ENCODE data around the gene RPS3. TPM values are rescaled to one million over a fixed set of nuclear protein-coding genes. Genes with fewer than 3 reads are reported as not detected.

Gene RPS3
- polyA plus RNA-seq, 4 donors: 1,492 to 4,274 (median 3,256) TPM

GRCh38 chr11:75424396-75424795 lies 25.1 kb downstream of the RPS3 start:
- H3K27ac ChIP-seq (ENCODE audit: low read depth in 1 of 3, low read length in 2 of 3): no peak overlapping the region
- peaks cover 0 to 23% (median 0%) of the 10 kb centered on the region in 3 donors for H3K36me3 ChIP-seq (ENCODE audit: control insufficient read depth in 3 of 3, insufficient read depth in 2 of 3, low read depth in 1 of 3, low read length in 3 of 3)
- peaks cover 0 to 8% (median under 1%) of the 10 kb centered on the region in 3 donors for H3K27me3 ChIP-seq (ENCODE audit: control insufficient read depth in 3 of 3, insufficient read depth in 3 of 3, low read length in 3 of 3)
- H3K4me3 ChIP-seq (ENCODE audit: low read depth in 1 of 3, low read length in 3 of 3): no peak overlapping the region
- peaks cover 0 to 5% of the 10 kb centered on the region in 2 donors for H3K9me3 ChIP-seq (ENCODE audit: control insufficient read depth in 2 of 2, insufficient read depth in 1 of 2, low read depth in 1 of 2, low read length in 1 of 2)
- FAIRE-seq (no peak), DNase-seq (no peak)
- WGBS, 3 donors: 95 to 100% (median 100%) methylated on average over 1 of the region's 1 CpG
- H3K4me1 ChIP-seq (ENCODE audit: control insufficient read depth in 3 of 3, insufficient read depth in 2 of 3, low read depth in 1 of 3, low read length in 2 of 3): peaks cover 0 to 24% (median 3%) of the 10 kb centered on the region in 3 donors

GRCh38 chr11:75425422-75425821 lies 26.1 kb downstream of the RPS3 start:
- DNase-seq: no peak
- Histone ChIP-seq H3K9me3 (ENCODE audit: control insufficient read depth in 2 of 2, insufficient read depth in 1 of 2, low read depth in 1 of 2, low read length in 1 of 2) (peaks cover 0 to 7% of the 10 kb centered on the region in 2 donors), H3K4me1 (ENCODE audit: control insufficient read depth in 3 of 3, insufficient read depth in 2 of 3, low read depth in 1 of 3, low read length in 2 of 3) (peaks cover 0 to 22% (median 3%) of the 10 kb centered on the region in 3 donors), H3K27me3 (ENCODE audit: control insufficient read depth in 3 of 3, insufficient read depth in 3 of 3, low read length in 3 of 3) (peaks cover 0 to 12% (median 4%) of the 10 kb centered on the region in 3 donors), H3K36me3 (ENCODE audit: control insufficient read depth in 3 of 3, insufficient read depth in 2 of 3, low read depth in 1 of 3, low read length in 3 of 3) (peaks cover 0 to 21% (median 0%) of the 10 kb centered on the region in 3 donors), H3K27ac (ENCODE audit: low read depth in 1 of 3, low read length in 2 of 3) (no peak overlapping the region), H3K4me3 (ENCODE audit: low read depth in 1 of 3, low read length in 3 of 3) (no peak overlapping the region)
- FAIRE-seq: no peak
- WGBS, 3 donors: 83 to 95% (median 89%) methylated on average over 28 to 29 of the region's 29 CpGs

- Histone ChIP-seq H3K4me1 (ENCODE audit: control insufficient read depth in 3 of 3, insufficient read depth in 2 of 3, low read depth in 1 of 3, low read length in 2 of 3) (peaks cover 0 to 14% (median 3%) of the 10 kb centered on the region in 3 donors), H3K27ac (ENCODE audit: low read depth in 1 of 3, low read length in 2 of 3) (no peak overlapping the region), H3K36me3 (ENCODE audit: control insufficient read depth in 3 of 3, insufficient read depth in 2 of 3, low read depth in 1 of 3, low read length in 3 of 3) (peaks cover 0 to 14% (median 0%) of the 10 kb centered on the region in 3 donors), H3K4me3 (ENCODE audit: low read depth in 1 of 3, low read length in 3 of 3) (no peak overlapping the region), H3K9me3 (ENCODE audit: control insufficient read depth in 2 of 2, insufficient read depth in 1 of 2, low read depth in 1 of 2, low read length in 1 of 2) (peaks cover 0 to 7% of the 10 kb centered on the region in 2 donors), H3K27me3 (ENCODE audit: control insufficient read depth in 3 of 3, insufficient read depth in 3 of 3, low read length in 3 of 3) (peaks cover 0 to 25% (median 11%) of the 10 kb centered on the region in 3 donors)
- FAIRE-seq: no peak
- DNase-seq: no peak
- 84 to 88% (median 87%) methylated on average over 5 of the region's 5 CpGs for WGBS, 3 donors
These were observed 27.4 kb downstream of the RPS3 start for GRCh38 chr11:75426720-75427086.

- Histone ChIP-seq H3K27ac (ENCODE audit: low read depth in 1 of 3, low read length in 2 of 3) (no peak overlapping the region), H3K4me3 (ENCODE audit: low read depth in 1 of 3, low read length in 3 of 3) (no peak overlapping the region), H3K4me1 (ENCODE audit: control insufficient read depth in 3 of 3, insufficient read depth in 2 of 3, low read depth in 1 of 3, low read length in 2 of 3) (peaks cover 0 to 9% (median 3%) of the 10 kb centered on the region in 3 donors), H3K27me3 (ENCODE audit: control insufficient read depth in 3 of 3, insufficient read depth in 3 of 3, low read length in 3 of 3) (peaks cover 0 to 30% (median 11%) of the 10 kb centered on the region in 3 donors), H3K36me3 (ENCODE audit: control insufficient read depth in 3 of 3, insufficient read depth in 2 of 3, low read depth in 1 of 3, low read length in 3 of 3) (peaks cover 0 to 14% (median 0%) of the 10 kb centered on the region in 3 donors), H3K9me3 (ENCODE audit: control insufficient read depth in 2 of 2, insufficient read depth in 1 of 2, low read depth in 1 of 2, low read length in 1 of 2) (peaks cover 0 to 7% of the 10 kb centered on the region in 2 donors)
- FAIRE-seq (no peak), DNase-seq (no peak)
These were observed 27.9 kb downstream of the RPS3 start for GRCh38 chr11:75427181-75427580.

GRCh38 chr11:75428281-75428724 lies 29.0 kb downstream of the RPS3 start:
- Histone ChIP-seq H3K27me3 (ENCODE audit: control insufficient read depth in 3 of 3, insufficient read depth in 3 of 3, low read length in 3 of 3) (peaks cover 0 to 40% (median 15%) of the 10 kb centered on the region in 3 donors), H3K4me3 (ENCODE audit: low read depth in 1 of 3, low read length in 3 of 3) (peak overlapping the region in 1 of 3 donors; percentile 37), H3K36me3 (ENCODE audit: control insufficient read depth in 3 of 3, insufficient read depth in 2 of 3, low read depth in 1 of 3, low read length in 3 of 3) (peaks cover 0 to 8% (median 0%) of the 10 kb centered on the region in 3 donors), H3K9me3 (ENCODE audit: control insufficient read depth in 2 of 2, insufficient read depth in 1 of 2, low read depth in 1 of 2, low read length in 1 of 2) (peaks cover 0 to 7% of the 10 kb centered on the region in 2 donors), H3K27ac (ENCODE audit: low read depth in 1 of 3, low read length in 2 of 3) (peak overlapping the region in 1 of 3 donors; percentile 72), H3K4me1 (ENCODE audit: control insufficient read depth in 3 of 3, insufficient read depth in 2 of 3, low read depth in 1 of 3, low read length in 2 of 3) (peaks cover 0 to 4% (median 3%) of the 10 kb centered on the region in 3 donors)
- DNase-seq (peak; percentile 90 to 95), FAIRE-seq (peak; percentile 36)
- 18 to 57% (median 38%) methylated on average over 32 of the region's 32 CpGs for WGBS, 3 donors

- Histone ChIP-seq H3K27me3 (ENCODE audit: control insufficient read depth in 3 of 3, insufficient read depth in 3 of 3, low read length in 3 of 3) (peaks cover 0 to 40% (median 15%) of the 10 kb centered on the region in 3 donors), H3K4me3 (ENCODE audit: low read depth in 1 of 3, low read length in 3 of 3) (no peak overlapping the region), H3K27ac (ENCODE audit: low read depth in 1 of 3, low read length in 2 of 3) (no peak overlapping the region), H3K4me1 (ENCODE audit: control insufficient read depth in 3 of 3, insufficient read depth in 2 of 3, low read depth in 1 of 3, low read length in 2 of 3) (peaks cover 0 to 7% (median 3%) of the 10 kb centered on the region in 3 donors), H3K36me3 (ENCODE audit: control insufficient read depth in 3 of 3, insufficient read depth in 2 of 3, low read depth in 1 of 3, low read length in 3 of 3) (peaks cover 0 to 5% (median 0%) of the 10 kb centered on the region in 3 donors), H3K9me3 (ENCODE audit: control insufficient read depth in 2 of 2, insufficient read depth in 1 of 2, low read depth in 1 of 2, low read length in 1 of 2) (peaks cover 0 to 7% of the 10 kb centered on the region in 2 donors)
- no peak for FAIRE-seq
- 75 to 86% (median 79%) methylated on average over 16 of the region's 16 CpGs for WGBS, 3 donors
- no peak for DNase-seq
These were observed 29.8 kb downstream of the RPS3 start for GRCh38 chr11:75428989-75429640.

GRCh38 chr11:75429641-75429901 lies 30.3 kb downstream of the RPS3 start:
- FAIRE-seq (no peak), DNase-seq (no peak)
- Histone ChIP-seq H3K36me3 (ENCODE audit: control insufficient read depth in 3 of 3, insufficient read depth in 2 of 3, low read depth in 1 of 3, low read length in 3 of 3) (peaks cover 0 to 9% (median 0%) of the 10 kb centered on the region in 3 donors), H3K9me3 (ENCODE audit: control insufficient read depth in 2 of 2, insufficient read depth in 1 of 2, low read depth in 1 of 2, low read length in 1 of 2) (peaks cover 0 to 7% of the 10 kb centered on the region in 2 donors), H3K27ac (ENCODE audit: low read depth in 1 of 3, low read length in 2 of 3) (peak overlapping the region in 1 of 3 donors; percentile 46), H3K4me3 (ENCODE audit: low read depth in 1 of 3, low read length in 3 of 3) (peak overlapping the region in 1 of 3 donors; percentile 38), H3K4me1 (ENCODE audit: control insufficient read depth in 3 of 3, insufficient read depth in 2 of 3, low read depth in 1 of 3, low read length in 2 of 3) (peaks cover 0 to 7% (median 3%) of the 10 kb centered on the region in 3 donors), H3K27me3 (ENCODE audit: control insufficient read depth in 3 of 3, insufficient read depth in 3 of 3, low read length in 3 of 3) (peaks cover 0 to 40% (median 15%) of the 10 kb centered on the region in 3 donors)
- 22 to 50% (median 48%) methylated on average over 23 to 25 of the region's 25 CpGs for WGBS, 3 donors

- FAIRE-seq (no peak), DNase-seq (peak; percentile 69 to 90)
- WGBS, 3 donors: 1% methylated on average over 39 to 134 of the region's 134 CpGs
- H3K9me3 ChIP-seq (ENCODE audit: control insufficient read depth in 2 of 2, insufficient read depth in 1 of 2, low read depth in 1 of 2, low read length in 1 of 2): peaks cover 0 to 7% of the 10 kb centered on the region in 2 donors
- peaks cover 0 to 40% (median 15%) of the 10 kb centered on the region in 3 donors for H3K27me3 ChIP-seq (ENCODE audit: control insufficient read depth in 3 of 3, insufficient read depth in 3 of 3, low read length in 3 of 3)
- peak overlapping the region in 1 of 3 donors; percentile 38 for H3K4me3 ChIP-seq (ENCODE audit: low read depth in 1 of 3, low read length in 3 of 3)
- peaks cover 0 to 7% (median 3%) of the 10 kb centered on the region in 3 donors for H3K4me1 ChIP-seq (ENCODE audit: control insufficient read depth in 3 of 3, insufficient read depth in 2 of 3, low read depth in 1 of 3, low read length in 2 of 3)
- peak overlapping the region in 2 of 3 donors; percentile 20 to 46 for H3K27ac ChIP-seq (ENCODE audit: low read depth in 1 of 3, low read length in 2 of 3)
- H3K36me3 ChIP-seq (ENCODE audit: control insufficient read depth in 3 of 3, insufficient read depth in 2 of 3, low read depth in 1 of 3, low read length in 3 of 3): peaks cover 0 to 15% (median 0%) of the 10 kb centered on the region in 3 donors
These were observed 30.8 kb downstream of the RPS3 start for GRCh38 chr11:75429902-75430713.
